Mesenchymal stem cell (in vitro differentiated cells and primary cell): ENCODE data around the gene FIGLA.
"Not testable (repeated sequence)": the region's sequence is repeated elsewhere in the genome, so short reads cannot be mapped to it uniquely, and the experiment has no call there.

ENCODE experiments used
- DNase-seq: peaks from one replicate; pipeline ENCODE4 v3.0.0-alpha.2; 2013
- H2AFZ ChIP-seq: one replicate; pipeline ENCODE4 v1.6.1; 2013; ENCODE audit warnings: low read depth, mild to moderate bottlenecking, control low read depth, inconsistent platforms, low read length, moderate library complexity
- H2AK5ac ChIP-seq: 2 replicates; pipeline ENCODE4 v1.6.1; 2013; ENCODE audit warnings: low read length, moderate library complexity, mild to moderate bottlenecking, inconsistent platforms; ENCODE audit not compliant: severe bottlenecking
- H2BK120ac ChIP-seq: one replicate; pipeline ENCODE4 v1.6.1; 2013; ENCODE audit warnings: low read depth, mild to moderate bottlenecking, inconsistent platforms, low read length, moderate library complexity
- H2BK12ac ChIP-seq, 2 experiments: one replicate each; pipeline ENCODE4 v1.6.1; 2013; ENCODE audit warnings: inconsistent platforms in 2 of 2, low read length in 2 of 2, mild to moderate bottlenecking in 2 of 2, moderate library complexity in 2 of 2, control low read depth in 1 of 2
- H2BK15ac ChIP-seq: one replicate; pipeline ENCODE4 v1.6.1; 2013; ENCODE audit warnings: mild to moderate bottlenecking, low read depth, inconsistent platforms; ENCODE audit not compliant: poor library complexity, severe bottlenecking
- H2BK5ac ChIP-seq: 2 replicates; pipeline ENCODE4 v1.6.1; 2013; ENCODE audit warnings: low read depth, mild to moderate bottlenecking, low read length, control low read depth, inconsistent platforms; ENCODE audit not compliant: poor library complexity, severe bottlenecking
- H3K14ac ChIP-seq, 2 experiments: one replicate each; pipeline ENCODE4 v1.6.1; 2013; ENCODE audit warnings: inconsistent platforms in 2 of 2, low read length in 2 of 2, control low read depth in 1 of 2, mild to moderate bottlenecking in 1 of 2, moderate library complexity in 1 of 2
- H3K18ac ChIP-seq, 2 experiments: one replicate each; pipeline ENCODE4 v1.6.1; 2013; ENCODE audit warnings: inconsistent platforms in 2 of 2, low read length in 2 of 2, control low read depth in 1 of 2, low read depth in 1 of 2, mild to moderate bottlenecking in 1 of 2
- H3K23ac ChIP-seq, 2 experiments: one replicate each; pipeline ENCODE4 v1.6.1; 2013; ENCODE audit warnings: inconsistent platforms in 2 of 2, low read length in 2 of 2, mild to moderate bottlenecking in 2 of 2, moderate library complexity in 2 of 2, control low read depth in 1 of 2
- H3K27ac ChIP-seq: 2 replicates; pipeline ENCODE4 v1.5.1; 2013; ENCODE audit warnings: mild to moderate bottlenecking, moderate library complexity, low read length, control low read depth, inconsistent platforms; ENCODE audit not compliant: poor library complexity, severe bottlenecking
- H3K27me3 ChIP-seq, 2 experiments: 2 replicates each; pipeline versions ENCODE4 v1.6.1 to v1.7.0; 2013; ENCODE audit warnings: low read length in 2 of 2, mild to moderate bottlenecking in 2 of 2, moderate library complexity in 2 of 2, control low read depth in 1 of 2, inconsistent platforms in 1 of 2; ENCODE audit not compliant: control insufficient read depth in 1 of 2, insufficient read depth in 1 of 2
- H3K36me3 ChIP-seq, 2 experiments: 2 replicates each; pipeline versions ENCODE4 v1.6.1 to v1.7.0; 2013; ENCODE audit warnings: low read length in 2 of 2, control low read depth in 1 of 2, inconsistent platforms in 1 of 2, low read depth in 1 of 2, mild to moderate bottlenecking in 1 of 2; ENCODE audit not compliant: insufficient read depth in 2 of 2, control insufficient read depth in 1 of 2
- H3K4ac ChIP-seq, 2 experiments: one replicate each; pipeline ENCODE4 v1.6.1; 2013; ENCODE audit warnings: inconsistent platforms in 2 of 2, low read length in 2 of 2, mild to moderate bottlenecking in 2 of 2, moderate library complexity in 2 of 2, control low read depth in 1 of 2, low read depth in 1 of 2
- H3K4me1 ChIP-seq: 2 replicates; pipeline ENCODE4 v1.6.1; 2013; ENCODE audit warnings: low read depth, low read length, control low read depth; ENCODE audit not compliant: control insufficient read depth, insufficient read depth
- H3K4me2 ChIP-seq: 2 replicates; pipeline ENCODE4 v1.6.1; 2013; ENCODE audit warnings: low read length, mild to moderate bottlenecking, inconsistent platforms; ENCODE audit not compliant: poor library complexity, severe bottlenecking
- H3K4me3 ChIP-seq, 2 experiments: 2 replicates each; pipeline versions ENCODE4 v1.5.1 to v1.7.0; 2013; ENCODE audit warnings: low read length in 2 of 2, mild to moderate bottlenecking in 2 of 2, control low read depth in 1 of 2, low read depth in 1 of 2; ENCODE audit not compliant: insufficient read depth in 1 of 2
- H3K79me1 ChIP-seq: replicated peaks from 2 replicates; pipeline ENCODE4 v1.6.1; 2013; ENCODE audit warnings: mild to moderate bottlenecking, control low read depth, low read length, inconsistent platforms; ENCODE audit not compliant: poor library complexity, severe bottlenecking
- H3K9ac ChIP-seq: 2 replicates; pipeline ENCODE4 v1.7.0; 2013; ENCODE audit warnings: mild to moderate bottlenecking, low read length, moderate library complexity
- H3K9me3 ChIP-seq: 2 replicates; pipeline ENCODE4 v1.7.0; 2013; ENCODE audit warnings: mild to moderate bottlenecking, low read length; ENCODE audit not compliant: control insufficient read depth
- H4K8ac ChIP-seq: one replicate; pipeline ENCODE4 v1.6.1; 2013; ENCODE audit warnings: inconsistent platforms, mild to moderate bottlenecking, low read length, moderate library complexity
- H4K91ac ChIP-seq: one replicate; pipeline ENCODE4 v1.6.1; 2013; ENCODE audit warnings: mild to moderate bottlenecking, low read length, inconsistent platforms
- WGBS: methylation state at CpG from one replicate; pipeline ENCODE4 v1.1.7; 2013; ENCODE audit warnings: mixed read lengths; 5-methylcytosine and 5-hydroxymethylcytosine counted together

FIGLA gene

GRCh38 chr2:70739492-70739891 is 51.0 kb downstream of the FIGLA start:
- not testable (repeated sequence) for H3K27ac ChIP-seq, H4K91ac ChIP-seq, H2AK5ac ChIP-seq, H3K23ac ChIP-seq, H2BK5ac ChIP-seq, H2BK15ac ChIP-seq, H2BK12ac ChIP-seq, H3K18ac ChIP-seq, H3K79me1 ChIP-seq, H3K4me2 ChIP-seq, H3K4me3 ChIP-seq, H3K4ac ChIP-seq, H2AFZ ChIP-seq, H3K36me3 ChIP-seq, H4K8ac ChIP-seq, H3K9ac ChIP-seq, H3K4me1 ChIP-seq, H3K9me3 ChIP-seq, H3K14ac ChIP-seq, DNase-seq, H2BK120ac ChIP-seq
- WGBS: 100% methylated on average over 1 of the region's 1 CpG
- peaks cover 16 to 30% of the 10 kb centered on the region in 2 experiments for H3K27me3 ChIP-seq

- H3K36me3 ChIP-seq: no peaks in the 10 kb centered on the region
- no peak overlapping the region for H3K23ac ChIP-seq
- no peaks in the 10 kb centered on the region for H3K9me3 ChIP-seq
- no peaks in the 10 kb centered on the region for H3K4me1 ChIP-seq
- H2BK5ac ChIP-seq: no peak overlapping the region
- H2AFZ ChIP-seq: no peak overlapping the region
- H2BK15ac ChIP-seq: no peak overlapping the region
- H3K27me3 ChIP-seq: peaks cover 30 to 42% of the 10 kb centered on the region in 2 experiments
- H3K79me1 ChIP-seq: no peaks in the 10 kb centered on the region
- no peak overlapping the region for H3K14ac ChIP-seq
- no peak overlapping the region for H2BK12ac ChIP-seq
- no peak overlapping the region for H3K9ac ChIP-seq
- no peak overlapping the region for H3K27ac ChIP-seq
- H3K18ac ChIP-seq: no peak overlapping the region
- H3K4me3 ChIP-seq: no peak overlapping the region
- H4K8ac ChIP-seq: no peak overlapping the region
- no peak overlapping the region for H2AK5ac ChIP-seq
- H4K91ac ChIP-seq: no peak overlapping the region
- no peak overlapping the region for H3K4ac ChIP-seq
- DNase-seq: no peak
- 70% methylated on average over 2 of the region's 2 CpGs for WGBS
- H2BK120ac ChIP-seq: no peak overlapping the region
- no peak overlapping the region for H3K4me2 ChIP-seq
Measured at GRCh38 chr2:70738159-70738558, 52.3 kb downstream of the FIGLA start.

- no peak overlapping the region for H2BK15ac ChIP-seq
- H3K4ac ChIP-seq: no peak overlapping the region
- H2AK5ac ChIP-seq: no peak overlapping the region
- 52% methylated on average over 1 of the region's 2 CpGs for WGBS
- DNase-seq: no peak
- H3K27me3 ChIP-seq: peaks cover 39 to 63% of the 10 kb centered on the region in 2 experiments
- no peak overlapping the region for H3K18ac ChIP-seq
- no peak overlapping the region for H2BK120ac ChIP-seq
- no peak overlapping the region for H2BK5ac ChIP-seq
- no peak overlapping the region for H3K4me2 ChIP-seq
- no peaks in the 10 kb centered on the region for H3K79me1 ChIP-seq
- H2AFZ ChIP-seq: no peak overlapping the region
- no peak overlapping the region for H2BK12ac ChIP-seq
- no peaks in the 10 kb centered on the region for H3K9me3 ChIP-seq
- H3K9ac ChIP-seq: no peak overlapping the region
- no peak overlapping the region for H3K23ac ChIP-seq
- no peak overlapping the region for H3K14ac ChIP-seq
- H4K91ac ChIP-seq: no peak overlapping the region
- no peak overlapping the region for H4K8ac ChIP-seq
- no peak overlapping the region for H3K4me3 ChIP-seq
- no peak overlapping the region for H3K27ac ChIP-seq
- no peaks in the 10 kb centered on the region for H3K36me3 ChIP-seq
- H3K4me1 ChIP-seq: no peaks in the 10 kb centered on the region
Measured at GRCh38 chr2:70735071-70735470, 55.4 kb downstream of the FIGLA start.

DNA sequence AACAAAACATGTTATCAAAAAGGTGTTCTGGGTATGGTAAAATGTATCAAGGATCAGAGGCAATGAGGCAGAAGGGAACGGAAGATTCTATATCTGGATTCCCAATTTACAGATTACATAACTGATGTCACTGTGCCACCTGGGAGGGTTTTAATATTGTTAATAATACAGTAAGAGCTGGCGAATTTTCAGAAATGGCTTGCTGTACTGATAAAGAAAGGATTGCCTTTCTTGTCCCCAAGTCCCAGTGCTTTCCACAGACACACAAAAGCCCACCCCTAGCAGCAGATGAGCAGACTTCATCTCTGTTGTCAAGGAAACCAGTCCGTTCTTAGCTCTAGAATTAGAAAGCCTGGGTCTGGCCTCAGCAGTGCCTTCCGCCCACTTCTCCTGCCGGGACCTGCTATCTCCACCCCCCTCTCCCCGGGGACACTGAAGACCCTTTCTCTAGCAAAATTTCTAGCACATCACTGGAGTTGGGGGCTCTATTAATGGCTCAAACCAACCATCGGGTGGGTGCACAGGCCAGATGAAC is 56.7 kb downstream of the FIGLA start:
- no peaks in the 10 kb centered on the region for H3K79me1 ChIP-seq
- H2AK5ac ChIP-seq: no peak overlapping the region
- H3K36me3 ChIP-seq: no peaks in the 10 kb centered on the region
- no peak overlapping the region for H3K9ac ChIP-seq
- no peak overlapping the region for H3K14ac ChIP-seq
- WGBS: 42% methylated on average over 7 of the region's 7 CpGs
- no peak overlapping the region for H2BK5ac ChIP-seq
- peaks cover 43 to 61% of the 10 kb centered on the region in 2 experiments for H3K27me3 ChIP-seq
- no peak overlapping the region for H2BK12ac ChIP-seq
- H3K9me3 ChIP-seq: no peaks in the 10 kb centered on the region
- H3K23ac ChIP-seq: no peak overlapping the region
- no peak overlapping the region for H2AFZ ChIP-seq
- H3K27ac ChIP-seq: no peak overlapping the region
- no peak overlapping the region for H3K4me2 ChIP-seq
- no peak overlapping the region for H2BK120ac ChIP-seq
- H4K91ac ChIP-seq: no peak overlapping the region
- DNase-seq: no peak
- H3K4ac ChIP-seq: no peak overlapping the region
- H2BK15ac ChIP-seq: no peak overlapping the region
- no peaks in the 10 kb centered on the region for H3K4me1 ChIP-seq
- H4K8ac ChIP-seq: no peak overlapping the region
- H3K18ac ChIP-seq: no peak overlapping the region
- no peak overlapping the region for H3K4me3 ChIP-seq
